SIG-M5 treated with dmso at 0.1 percent for 504 hours (cell line): Measurements from ENCODE around the gene ACD.
A peak's percentile ranks its signal among the peaks of the same experiment; 100 is the strongest.

Experiments used
- DNase-seq: peaks from one replicate; lab custom pipeline; 2025; ENCODE audit not compliant: unreplicated experiment; lab: John Stamatoyannopoulos, UW

Gene ACD

GRCh38 chr16:67662653-67663010 lies 2.6 kb upstream of the ACD start:
- no peak for DNase-seq

GRCh38 chr16:67661886-67662652 lies 2.0 kb upstream of the ACD start:
- no peak for DNase-seq

- DNase-seq: no peak
These were observed 1.2 kb upstream of the ACD start for GRCh38 chr16:67661101-67661761.

- peak; percentile 94 for DNase-seq
These were observed 536 bp upstream of the ACD start, which contains the start of gene PARD6A for GRCh38 chr16:67660564-67661028. TSS of gene PARD6A (plus strand) at chr16:67660960. CDS start at chr16:67661039, 79 bp downstream.

GRCh38 chr16:67658849-67659674 lies 998 bp downstream of the ACD start:
- DNase-seq: no peak

GRCh38 chr16:67657751-67658518 lies 2.1 kb downstream of the ACD start:
- no peak for DNase-seq

GRCh38 chr16:67657017-67657608 lies 2.9 kb downstream of the ACD start:
- no peak for DNase-seq

- DNase-seq: no peak
These were observed 3.6 kb downstream of the ACD start for GRCh38 chr16:67656344-67657016.

GRCh38 chr16:67655363-67655762 lies 4.7 kb downstream of the ACD start:
- no peak for DNase-seq

GRCh38 chr16:67654403-67654911 lies 5.6 kb downstream of the ACD start:
- DNase-seq: no peak

- DNase-seq: no peak
These were observed 6.2 kb downstream of the ACD start for GRCh38 chr16:67653789-67654402.

GRCh38 chr16:67653128-67653788 lies 6.8 kb downstream of the ACD start:
- DNase-seq: no peak

- DNase-seq: no peak
These were observed 7.4 kb downstream of the ACD start for GRCh38 chr16:67652578-67653127.

GRCh38 chr16:67651847-67652246 lies 8.2 kb downstream of the ACD start:
- DNase-seq: no peak

GRCh38 chr16:67651039-67651438 lies 9.0 kb downstream of the ACD start:
- DNase-seq: no peak

GRCh38 chr16:67650023-67650422 lies 10.0 kb downstream of the ACD start:
- no peak for DNase-seq

- DNase-seq: no peak
These were observed 10.5 kb downstream of the ACD start for GRCh38 chr16:67649494-67649931.

GRCh38 chr16:67648764-67649407 lies 11.2 kb downstream of the ACD start:
- no peak for DNase-seq
